ENCODE results near the gene ZNF660. TPM values are rescaled to one million over a fixed set of nuclear protein-coding genes. Genes with fewer than 3 reads are reported as not detected.

ZNF660 gene
- 1.0 and 1.4 TPM in 2 replicates for polyA plus RNA-seq (2012; rRNA removed)
- polyA plus RNA-seq (2012; cell fraction: cytosol; rRNA removed), result 0.76 and 1.0 TPM in 2 replicates
- polyA plus RNA-seq (2012; cell fraction: nucleus; rRNA removed), result 2.0 and 4.9 TPM in 2 replicates

DNA sequence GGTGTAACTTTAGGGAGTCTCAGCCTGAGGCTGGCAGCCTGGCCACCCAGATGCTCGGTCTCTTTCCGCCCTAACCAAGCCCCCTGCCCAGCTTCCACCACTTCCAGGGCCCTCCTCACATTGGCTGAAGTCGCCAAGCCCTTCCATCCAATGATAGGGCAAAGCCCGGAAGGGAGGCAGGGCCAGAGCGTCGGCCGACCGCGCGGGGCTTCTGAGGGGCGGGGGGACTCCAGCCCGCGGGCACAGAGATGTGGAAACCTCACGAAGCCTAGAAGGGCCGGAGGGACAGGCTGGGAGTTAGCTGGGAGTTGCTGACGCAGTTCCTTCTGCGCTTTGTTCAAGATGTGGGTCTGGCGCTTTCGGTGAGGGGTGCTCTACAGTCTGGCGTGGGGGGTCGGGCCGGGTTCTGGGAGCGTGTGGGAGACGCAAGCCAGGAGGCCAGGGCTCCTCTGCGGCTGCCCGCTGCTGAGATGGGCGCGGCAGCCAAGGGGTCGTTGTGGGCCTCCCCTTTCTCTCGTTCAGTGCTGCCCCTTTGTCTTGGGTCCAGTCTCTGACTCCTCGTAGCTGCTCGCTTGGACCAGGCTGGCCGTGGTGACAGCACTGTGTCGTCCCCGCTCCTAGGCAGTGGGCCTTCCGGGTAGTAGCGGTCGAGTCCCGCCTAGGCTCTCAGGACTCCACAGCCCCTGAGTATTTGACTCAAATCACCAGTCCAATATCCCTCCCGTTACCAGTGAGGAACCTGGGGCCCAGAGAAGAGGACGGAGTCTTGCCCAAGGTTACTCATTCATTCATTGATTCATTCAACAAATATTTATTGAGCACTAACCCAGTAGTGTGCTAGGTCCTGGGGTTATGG is at the start of gene ZNF660:
TSS of gene ZNF660 (plus strand) at position 319 of the 856 bp plus-strand sequence. CDS start 9,230 bp downstream, outside the sequence.
- no peak for TF ChIP-seq RXRA (IDR thresholded peaks at IDR 0.05; ENCODE audit: borderline replicate concordance, low read depth)
- TF ChIP-seq, protein P1, sequence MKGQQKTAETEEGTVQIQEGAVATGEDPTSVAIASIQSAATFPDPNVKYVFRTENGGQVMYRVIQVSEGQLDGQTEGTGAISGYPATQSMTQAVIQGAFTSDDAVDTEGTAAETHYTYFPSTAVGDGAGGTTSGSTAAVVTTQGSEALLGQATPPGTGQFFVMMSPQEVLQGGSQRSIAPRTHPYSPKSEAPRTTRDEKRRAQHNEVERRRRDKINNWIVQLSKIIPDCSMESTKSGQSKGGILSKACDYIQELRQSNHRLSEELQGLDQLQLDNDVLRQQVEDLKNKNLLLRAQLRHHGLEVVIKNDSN (IDR thresholded peaks at IDR 0.05; ENCODE audit: borderline replicate concordance, low read depth), result no peak
- no peak for TF ChIP-seq MEF2A (IDR thresholded peaks at IDR 0.05; ENCODE audit: borderline replicate concordance, low read depth)
- peak; percentile 69 for TF ChIP-seq TAF1 (IDR thresholded peaks at IDR 0.05; ENCODE audit: borderline replicate concordance, low read depth, low read length)
- no peak for TF ChIP-seq NRF1 (IDR thresholded peaks at IDR 0.05; ENCODE audit: low read depth, low read length)
- peak; percentile 74 for TF ChIP-seq MAX (IDR thresholded peaks at IDR 0.05; ENCODE audit: low read depth)
- peak; percentile 62 for TF ChIP-seq GABPA (IDR thresholded peaks at IDR 0.05; ENCODE audit: low read depth)
- no peak for TF ChIP-seq FOXM1 (IDR thresholded peaks at IDR 0.05; ENCODE audit: low read depth)
- peak; percentile 47; the same call in 1 of the 2 replicates for TF ChIP-seq RFX5 (IDR thresholded peaks at IDR 0.05; ENCODE audit: low read length)
- peak; percentile 72 for TF ChIP-seq ELF1 (IDR thresholded peaks at IDR 0.05)
- no peak for TF ChIP-seq NFIC (IDR thresholded peaks at IDR 0.05; ENCODE audit: borderline replicate concordance)
- TF ChIP-seq GATA2 (CRISPR knock-in tag; IDR thresholded peaks at IDR 0.05), result no peak
- TF ChIP-seq MXI1 (IDR thresholded peaks at IDR 0.05; ENCODE audit: low read depth, low read length), result no peak
- no peak for TF ChIP-seq REST (IDR thresholded peaks at IDR 0.05; ENCODE audit: low read depth, low read length)
- TF ChIP-seq CHD2 (IDR thresholded peaks at IDR 0.05; ENCODE audit: low read length, partially characterized antibody), result peak; percentile 80
- 0 out of 2 replicates have a peak, but pooled peaks have one; percentile 5 for TF ChIP-seq RCOR1 (IDR thresholded peaks at IDR 0.05; ENCODE audit: low read length)
- TF ChIP-seq, protein P2, sequence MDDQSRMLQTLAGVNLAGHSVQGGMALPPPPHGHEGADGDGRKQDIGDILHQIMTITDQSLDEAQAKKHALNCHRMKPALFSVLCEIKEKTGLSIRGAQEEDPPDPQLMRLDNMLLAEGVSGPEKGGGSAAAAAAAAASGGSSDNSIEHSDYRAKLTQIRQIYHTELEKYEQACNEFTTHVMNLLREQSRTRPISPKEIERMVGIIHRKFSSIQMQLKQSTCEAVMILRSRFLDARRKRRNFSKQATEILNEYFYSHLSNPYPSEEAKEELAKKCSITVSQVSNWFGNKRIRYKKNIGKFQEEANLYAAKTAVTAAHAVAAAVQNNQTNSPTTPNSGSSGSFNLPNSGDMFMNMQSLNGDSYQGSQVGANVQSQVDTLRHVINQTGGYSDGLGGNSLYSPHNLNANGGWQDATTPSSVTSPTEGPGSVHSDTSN (IDR thresholded peaks at IDR 0.05), result no peak
- no peak for TF ChIP-seq IRF3 (IDR thresholded peaks at IDR 0.05; ENCODE audit: low read depth, low read length)
- peak; percentile 80 for TF ChIP-seq POLR2AphosphoS5 (IDR thresholded peaks at IDR 0.05; ENCODE audit: low read depth, low read length)
- Histone ChIP-seq H2AFZ (ENCODE audit: low read depth) (peak within 1 kb of the TSS; percentile 57), H4K20me1 (ENCODE audit: insufficient read depth) (no peaks in the 10 kb centered on the region), H3K27ac (ENCODE audit: low read depth in 2 of 2, low read length in 1 of 2) (peak within 1 kb of the TSS; percentile 14 to 84; a peak in 2 of 4 replicates), H3K4me3 (ENCODE audit: low read depth in 2 of 2, low read length in 1 of 2) (peak within 1 kb of the TSS; percentile 65 to 77), H3K4me2 (peak within 1 kb of the TSS; percentile 88), H3K4me1 (ENCODE audit: control insufficient read depth in 1 of 2, insufficient read depth in 2 of 2, low read depth in 1 of 2, low read length in 1 of 2) (peaks cover 0 to 11% of the 10 kb centered on the region in 2 experiments; a peak in 2 of 4 replicates), H3K36me3 (replicated peaks in 1 of 2; ENCODE audit: control insufficient read depth in 1 of 2, insufficient read depth in 2 of 2, low read length in 1 of 2) (peaks cover 5 to 10% of the 10 kb centered on the region in 2 experiments), H3K9me2 (no peaks in the 10 kb centered on the region), H3F3A (replicated peaks; ENCODE audit: insufficient read depth) (no peaks in the 10 kb centered on the region), H3K27me3 (ENCODE audit: insufficient read depth) (no peaks in the 10 kb centered on the region), H3K79me2 (ENCODE audit: insufficient read depth) (no peaks in the 10 kb centered on the region), H3K9me3 (no peaks in the 10 kb centered on the region), H3K9ac (peak within 1 kb of the TSS; percentile 80)
- ChIA-PET POLR2A (interaction anchor here (0.7 to 2.3 kb wide), 9 partner anchors 14 to 247 kb away, joined by 3 to 14 read pairs (median 8); partner anchors contain the start of genes TCAIM, ZKSCAN7, ZNF197 and ZNF35), CTCF (interaction anchor here (1.0 kb wide), 1 partner anchor 75 kb away, joined by 3 read pairs; no protein-coding TSS in a partner anchor)
- DNase-seq, result peak; percentile 95
- 4% methylated on average over 25 of the region's 41 CpGs for WGBS (ENCODE audit: low lambda C conversion rate)
